Measurements from ENCODE around the gene FAR2. TPM values are rescaled to one million over a fixed set of nuclear protein-coding genes. Genes with fewer than 3 reads are reported as not detected.
A peak's percentile ranks its signal among the peaks of the same experiment; 100 is the strongest.

The FAR2 gene
- polyA plus RNA-seq, 1 donor (not counting 4 experiments of a cell fraction or from before 2014, with no cell fraction given), result 9.2 TPM

DNA sequence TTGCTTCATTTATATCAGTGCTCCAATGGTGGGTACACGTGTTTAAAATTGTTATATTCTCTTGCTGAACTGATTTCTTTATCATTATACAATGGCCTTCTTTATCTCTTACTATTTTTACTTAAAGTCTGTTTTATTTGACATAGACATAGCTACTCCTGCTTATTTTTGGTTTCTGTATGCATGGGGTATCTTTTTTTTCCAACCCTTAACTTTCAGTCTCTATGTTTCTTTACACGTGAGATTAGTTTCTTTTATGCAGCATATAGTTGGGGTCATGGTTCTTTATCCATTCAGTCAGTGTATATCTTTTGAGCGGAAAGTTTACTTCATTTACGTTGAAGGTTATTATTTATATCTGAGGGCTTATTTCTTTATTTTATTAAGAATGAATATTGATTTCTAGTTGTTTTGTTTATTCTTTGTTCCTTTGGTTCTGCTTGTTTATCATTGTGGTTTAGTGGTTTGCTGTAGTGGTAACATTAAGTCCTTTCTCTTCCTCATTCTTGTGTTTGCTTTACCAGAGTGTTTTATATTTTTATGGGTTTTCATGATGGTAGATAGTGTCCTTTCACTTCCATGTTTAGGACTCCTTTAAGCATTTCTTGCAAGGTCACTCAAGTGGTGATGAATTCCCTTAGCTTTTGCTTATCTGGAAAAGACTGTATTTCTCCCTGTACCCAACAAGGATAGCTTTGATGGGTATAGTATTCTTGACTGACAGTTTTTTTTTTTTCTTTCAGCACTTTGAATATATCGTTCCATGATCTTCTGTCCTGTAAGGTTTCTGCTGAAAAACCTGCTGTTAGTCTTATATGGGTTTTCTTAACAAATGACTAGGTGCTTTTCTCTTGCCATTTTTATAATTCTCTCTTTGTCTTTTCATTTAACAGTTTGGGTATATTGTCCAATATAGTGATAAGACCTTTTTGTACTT is 38.3 kb upstream of the FAR2 start:
- no peaks in the 10 kb centered on the region for H3K36me3 ChIP-seq (ENCODE audit: control insufficient read depth in 2 of 2, extremely low read depth in 1 of 2, insufficient read depth in 2 of 2, low read length in 2 of 2)
- H3K4me1 ChIP-seq (ENCODE audit: control insufficient read depth, extremely low read depth, insufficient read depth, low read length), result peaks cover 18% of the 10 kb centered on the region
- H3K27ac ChIP-seq (ENCODE audit: control insufficient read depth, insufficient read depth, low read length), result no peak overlapping the region
- FAIRE-seq (no peak), DNase-seq (ENCODE audit: low read depth, low spot score) (no peak)
- no peaks in the 10 kb centered on the region for H3K79me2 ChIP-seq (ENCODE audit: control insufficient read depth, insufficient read depth, low read length)
- H3K9ac ChIP-seq (ENCODE audit: control insufficient read depth, extremely low read depth, insufficient read depth, low read length), result no peak overlapping the region
- no peak overlapping the region for H3K4me3 ChIP-seq (ENCODE audit: control insufficient read depth in 2 of 3, extremely low read depth in 1 of 3, insufficient read depth in 2 of 3, low read depth in 1 of 3, low read length in 3 of 3)
- no peak overlapping the region for H3K4me2 ChIP-seq (ENCODE audit: control insufficient read depth, extremely low read depth, insufficient read depth, low read depth, low read length)
- H3K27me3 ChIP-seq (ENCODE audit: control insufficient read depth, extremely low read depth, insufficient read depth, low read length), result no peaks in the 10 kb centered on the region
- TF ChIP-seq EZH2 (IDR thresholded peaks at IDR 0.05; ENCODE audit: low read length) (no peak), CTCF (optimal IDR thresholded peaks at IDR 0.05 in 1 of 3, IDR thresholded peaks at IDR 0.05 in 1 of 3, conservative IDR thresholded peaks at IDR 0.05 in 1 of 3; ENCODE audit: extremely low read depth in 1 of 3, insufficient read depth in 2 of 3, low read length in 3 of 3) (no peak)
- no peak overlapping the region for H2AFZ ChIP-seq (ENCODE audit: control insufficient read depth, low read length)
- no peaks in the 10 kb centered on the region for H3K9me1 ChIP-seq (ENCODE audit: control insufficient read depth, extremely low read depth, insufficient read depth, low read length)
- H4K20me1 ChIP-seq (ENCODE audit: control insufficient read depth, extremely low read depth, insufficient read depth, low read length), result no peaks in the 10 kb centered on the region
- dilution Hi-C loops (cut with MboI; ENCODE audit: extremely low pct_ligation_motif_present, low sequenced_read_pairs), result no loop called here
- H3K9me3 ChIP-seq (ENCODE audit: control insufficient read depth, low read depth, low read length), result no peaks in the 10 kb centered on the region

- FAIRE-seq, result peak; percentile 98
- H4K20me1 ChIP-seq (ENCODE audit: control insufficient read depth, extremely low read depth, insufficient read depth, low read length), result no peaks in the 10 kb centered on the region
- peak overlapping the region; percentile 54 for H2AFZ ChIP-seq (ENCODE audit: control insufficient read depth, low read length)
- dilution Hi-C loops (cut with MboI; ENCODE audit: extremely low pct_ligation_motif_present, low sequenced_read_pairs), result no loop called here
- H3K4me3 ChIP-seq (ENCODE audit: control insufficient read depth in 2 of 3, extremely low read depth in 1 of 3, insufficient read depth in 2 of 3, low read depth in 1 of 3, low read length in 3 of 3), result no peak overlapping the region
- no peaks in the 10 kb centered on the region for H3K79me2 ChIP-seq (ENCODE audit: control insufficient read depth, insufficient read depth, low read length)
- DNase-seq (ENCODE audit: low read depth, low spot score), result peak; percentile 80
- no peaks in the 10 kb centered on the region for H3K9me3 ChIP-seq (ENCODE audit: control insufficient read depth, low read depth, low read length)
- peak overlapping the region; percentile 2 for H3K27ac ChIP-seq (ENCODE audit: control insufficient read depth, insufficient read depth, low read length)
- TF ChIP-seq CTCF (optimal IDR thresholded peaks at IDR 0.05 in 1 of 3, IDR thresholded peaks at IDR 0.05 in 1 of 3, conservative IDR thresholded peaks at IDR 0.05 in 1 of 3; ENCODE audit: extremely low read depth in 1 of 3, insufficient read depth in 2 of 3, low read length in 3 of 3) (no peak), EZH2 (IDR thresholded peaks at IDR 0.05; ENCODE audit: low read length) (no peak)
- H3K9ac ChIP-seq (ENCODE audit: control insufficient read depth, extremely low read depth, insufficient read depth, low read length), result no peak overlapping the region
- H3K4me2 ChIP-seq (ENCODE audit: control insufficient read depth, extremely low read depth, insufficient read depth, low read depth, low read length), result peak overlapping the region; percentile 62
- H3K27me3 ChIP-seq (ENCODE audit: control insufficient read depth, extremely low read depth, insufficient read depth, low read length), result no peaks in the 10 kb centered on the region
- H3K36me3 ChIP-seq (ENCODE audit: control insufficient read depth in 2 of 2, extremely low read depth in 1 of 2, insufficient read depth in 2 of 2, low read length in 2 of 2), result no peaks in the 10 kb centered on the region
- H3K4me1 ChIP-seq (ENCODE audit: control insufficient read depth, extremely low read depth, insufficient read depth, low read length), result peaks cover 18% of the 10 kb centered on the region
- no peaks in the 10 kb centered on the region for H3K9me1 ChIP-seq (ENCODE audit: control insufficient read depth, extremely low read depth, insufficient read depth, low read length)
Measured at GRCh38 chr12:29113101-29113500, 36.0 kb upstream of the FAR2 start.

Measured in keratinocyte (primary cell).